ENCODE results near the gene ASB8.

GRCh38 chr12:48183091-48183875 lies 26.0 kb upstream of the ASB8 start, which contains the start of gene CCDC184:
- TF ChIP-seq CTCF (IDR thresholded peaks at IDR 0.05) = peak in 1 of 4 donors; percentile 18
- no peak for TF ChIP-seq POLR2A (IDR thresholded peaks at IDR 0.05)

All from right lobe of liver (tissue), 4 donors.